GM11168 (cell line): ENCODE results near the gene RAB3C.

Experiments
- in situ Hi-C: fragments of 300-500 bp; cut with MboI; formaldehyde crosslinking; loops from one replicate; pipeline ENCODE4 v1.12.0; 2022; ENCODE audit warnings: low sequenced_read_pairs; ENCODE audit not compliant: unreplicated experiment

The RAB3C gene

GRCh38 chr5:58804291-58804690 lies 221.4 kb downstream of the RAB3C start:
- in situ Hi-C loops: no loop called here

DNA sequence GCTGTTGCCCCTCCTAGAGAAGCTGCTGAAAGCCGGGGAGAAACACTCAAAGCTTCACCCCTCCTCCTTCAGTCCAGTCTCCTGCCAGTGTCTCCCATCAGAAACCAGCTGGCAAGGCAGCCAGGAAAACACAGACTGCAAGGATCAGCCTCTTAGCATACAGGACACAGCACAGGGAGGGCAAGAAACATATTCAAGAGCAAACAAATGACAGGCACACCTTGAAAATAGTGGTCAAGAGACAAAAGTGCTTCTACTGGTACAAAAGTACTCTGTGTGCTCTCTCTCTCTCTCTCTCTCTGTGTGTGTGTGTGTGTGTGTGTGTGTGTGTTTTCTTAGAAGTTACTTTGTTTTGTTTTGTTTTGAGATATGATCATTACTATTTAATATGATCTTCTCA lies 227.2 kb downstream of the RAB3C start:
- in situ Hi-C loops: no loop called here

- in situ Hi-C loops: no loop called here
Measured at GRCh38 chr5:58813855-58814254, 231.0 kb downstream of the RAB3C start.

DNA sequence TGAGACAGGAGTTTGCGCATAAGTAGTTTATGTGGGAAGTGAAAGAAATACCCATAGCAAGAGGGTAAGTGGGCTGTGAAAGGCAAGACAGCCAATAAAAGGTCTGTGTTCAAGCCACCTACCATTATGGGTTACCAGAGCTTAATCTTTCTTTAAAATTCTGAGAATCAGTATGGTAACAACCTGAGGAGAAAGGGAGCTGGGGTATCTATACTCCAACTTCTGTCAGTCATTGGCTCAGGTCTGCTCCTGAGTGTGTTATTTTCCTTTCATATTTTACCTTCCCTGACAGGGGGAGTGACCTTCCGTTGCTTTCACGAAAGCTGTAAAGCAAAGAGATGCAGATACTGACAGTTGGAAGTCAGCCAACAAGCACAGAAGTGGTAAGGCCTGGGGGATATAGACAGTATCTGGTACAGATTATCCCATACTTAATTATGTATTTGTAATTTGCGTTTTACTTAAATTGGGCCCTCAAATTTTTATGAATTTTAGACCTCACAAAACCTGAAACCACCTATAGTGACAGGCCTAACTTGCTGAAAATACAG lies 233.4 kb downstream of the RAB3C start:
- in situ Hi-C loops: no loop called here

DNA sequence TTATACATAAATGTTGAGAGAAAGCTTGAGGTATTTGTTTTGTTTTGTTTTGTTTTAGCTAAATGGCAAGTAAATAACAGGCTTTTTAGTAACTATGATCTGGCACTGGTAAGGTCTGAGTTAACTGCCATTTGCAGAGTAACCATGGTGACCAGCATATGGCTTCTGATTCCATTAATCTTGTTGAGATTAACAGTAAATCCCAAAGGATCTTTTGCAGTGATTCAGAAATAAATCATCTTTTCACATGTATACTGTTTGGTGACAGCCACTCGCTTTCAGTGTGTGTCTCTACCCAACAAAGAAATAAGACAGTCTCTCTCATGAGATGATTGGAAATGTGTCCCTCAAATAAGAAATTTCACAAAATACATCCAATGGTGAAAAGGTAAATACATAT lies 235.6 kb downstream of the RAB3C start:
- in situ Hi-C loops: no loop called here

DNA sequence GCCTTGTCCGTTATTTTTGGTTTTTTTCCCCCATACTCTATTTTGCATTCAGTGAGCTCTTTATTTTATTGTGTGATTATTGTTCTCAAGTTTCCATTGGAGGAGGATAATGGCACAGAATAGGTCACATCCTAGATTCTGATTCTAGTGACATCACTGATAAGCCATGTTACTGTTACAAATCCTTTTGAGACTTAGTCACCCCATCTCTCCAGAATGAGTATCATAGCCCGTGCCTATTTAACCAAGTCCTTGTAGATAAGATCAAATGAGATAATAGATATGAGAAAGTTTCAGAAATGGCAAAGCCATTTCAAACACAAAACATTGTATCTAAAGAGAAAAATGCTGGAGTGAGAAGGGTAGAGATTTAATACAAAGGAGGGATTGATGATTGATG lies 242.6 kb downstream of the RAB3C start:
- in situ Hi-C loops: loop anchor here (25.0 kb wide), 1 partner anchor 338 kb away; the partner anchor contains the start of gene GAPT

GRCh38 chr5:58825899-58826298 lies 243.0 kb downstream of the RAB3C start:
- in situ Hi-C loops: loop anchor here (25.0 kb wide), 1 partner anchor 339 kb away; the partner anchor contains the start of gene GAPT

GRCh38 chr5:58827463-58827862 lies 244.6 kb downstream of the RAB3C start:
- in situ Hi-C loops: loop anchor here (25.0 kb wide), 1 partner anchor 340 kb away; the partner anchor contains the start of gene GAPT

DNA sequence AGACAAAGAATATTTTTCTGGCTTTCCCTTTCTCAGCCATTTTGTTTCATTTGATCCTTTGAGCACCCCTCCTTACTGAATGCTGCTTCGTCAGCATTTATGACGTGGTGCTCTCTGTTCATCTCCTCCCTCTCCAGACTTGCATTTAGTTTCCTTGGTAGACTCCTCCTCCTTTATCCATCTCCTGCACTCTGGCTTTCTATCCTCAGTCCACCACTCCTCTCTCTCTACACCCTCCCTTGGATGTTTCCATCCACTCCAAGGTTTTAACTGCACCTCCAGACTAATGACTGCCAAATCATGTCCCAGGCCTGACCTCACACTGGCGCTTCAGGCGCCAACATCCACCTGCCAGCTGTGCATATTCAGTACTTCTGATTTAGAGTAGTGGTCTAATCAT lies 245.4 kb downstream of the RAB3C start:
- in situ Hi-C loops: loop anchor here (25.0 kb wide), 1 partner anchor 341 kb away; the partner anchor contains the start of gene GAPT

DNA sequence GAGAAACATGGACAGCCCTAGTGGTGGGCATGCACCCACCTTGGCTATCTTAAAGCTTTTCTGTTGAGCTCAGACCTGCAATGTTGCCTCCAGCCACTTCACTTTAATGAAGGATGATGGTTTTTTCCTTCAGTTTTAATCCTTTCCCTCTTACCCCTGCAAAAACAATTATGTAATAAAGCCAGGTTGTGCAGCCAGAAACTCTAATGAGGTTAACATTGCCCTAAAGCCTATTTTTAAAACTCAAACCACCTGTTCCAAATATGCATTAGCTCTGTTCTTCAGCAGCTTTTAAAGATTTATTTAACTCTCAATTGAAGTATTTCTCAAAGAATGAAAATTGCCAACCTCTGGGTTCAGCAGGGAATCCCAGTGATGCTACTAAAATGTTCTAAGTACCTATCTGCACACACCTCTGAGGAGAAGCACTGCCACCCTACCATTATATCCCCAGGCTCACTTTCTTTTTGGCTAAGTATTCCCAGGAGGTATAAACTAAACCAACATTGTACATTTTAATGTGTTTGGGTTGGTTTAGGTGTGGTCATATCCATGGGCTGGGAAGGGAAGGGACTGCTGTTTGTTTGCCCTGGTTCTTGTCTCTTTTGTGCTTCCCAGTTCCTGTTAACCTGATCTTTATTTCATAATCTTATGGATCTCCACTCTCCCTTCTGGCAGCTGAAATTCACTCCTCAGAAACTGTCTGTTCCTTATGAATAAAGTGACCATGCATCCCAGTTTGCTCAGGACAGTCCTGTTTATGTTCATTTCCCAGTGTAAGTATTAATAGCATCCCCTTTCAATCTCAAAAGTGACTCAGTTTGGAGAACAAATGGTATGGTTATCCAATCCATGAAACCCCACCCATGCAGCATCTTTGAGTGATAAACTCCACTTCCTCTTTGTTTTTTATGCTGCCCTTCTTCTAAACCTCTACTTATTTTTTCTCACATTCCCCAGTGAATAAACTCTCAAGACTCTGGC lies 251.7 kb downstream of the RAB3C start:
- in situ Hi-C loops: loop anchor here (25.0 kb wide), 1 partner anchor 347 kb away; the partner anchor contains the start of gene GAPT

GRCh38 chr5:58836351-58836750 lies 253.5 kb downstream of the RAB3C start:
- in situ Hi-C loops: loop anchor here (25.0 kb wide), 1 partner anchor 349 kb away; the partner anchor contains the start of gene GAPT

- in situ Hi-C loops: loop anchor here (25.0 kb wide), 1 partner anchor 351 kb away; the partner anchor contains the start of gene GAPT
Measured at GRCh38 chr5:58838729-58839128, 255.9 kb downstream of the RAB3C start.

GRCh38 chr5:58842852-58843251 lies 260.0 kb downstream of the RAB3C start:
- in situ Hi-C loops: loop anchor here (25.0 kb wide), 1 partner anchor 356 kb away; the partner anchor contains the start of gene GAPT

- in situ Hi-C loops: loop anchor here (25.0 kb wide), 1 partner anchor 357 kb away; the partner anchor contains the start of gene GAPT
Measured at GRCh38 chr5:58844395-58844794, 261.5 kb downstream of the RAB3C start.

DNA sequence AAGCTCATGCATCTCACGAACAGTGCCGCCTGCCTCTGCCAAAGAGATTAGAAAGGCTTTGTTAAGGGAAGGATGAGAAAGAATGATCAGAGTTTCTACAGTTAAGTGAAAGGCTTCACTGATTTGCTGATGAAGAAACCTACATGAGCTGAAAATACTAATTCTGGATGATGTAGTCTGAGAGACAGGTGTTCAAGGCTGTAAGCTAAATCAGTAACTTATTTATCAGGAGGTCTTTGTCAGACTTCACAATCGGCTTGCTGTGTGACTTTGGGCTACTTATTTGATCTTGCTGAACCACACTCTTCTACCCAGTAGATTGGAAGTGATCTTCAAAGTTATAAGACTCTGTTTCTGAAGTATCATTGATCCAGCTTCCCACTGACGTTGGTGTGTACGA lies 264.2 kb downstream of the RAB3C start:
- in situ Hi-C loops: loop anchor here (25.0 kb wide), 1 partner anchor 360 kb away; the partner anchor contains the start of gene GAPT

GRCh38 chr5:58849223-58849622 lies 266.3 kb downstream of the RAB3C start:
- in situ Hi-C loops: loop anchor here (25.0 kb wide), 1 partner anchor 362 kb away; the partner anchor contains the start of gene GAPT

DNA sequence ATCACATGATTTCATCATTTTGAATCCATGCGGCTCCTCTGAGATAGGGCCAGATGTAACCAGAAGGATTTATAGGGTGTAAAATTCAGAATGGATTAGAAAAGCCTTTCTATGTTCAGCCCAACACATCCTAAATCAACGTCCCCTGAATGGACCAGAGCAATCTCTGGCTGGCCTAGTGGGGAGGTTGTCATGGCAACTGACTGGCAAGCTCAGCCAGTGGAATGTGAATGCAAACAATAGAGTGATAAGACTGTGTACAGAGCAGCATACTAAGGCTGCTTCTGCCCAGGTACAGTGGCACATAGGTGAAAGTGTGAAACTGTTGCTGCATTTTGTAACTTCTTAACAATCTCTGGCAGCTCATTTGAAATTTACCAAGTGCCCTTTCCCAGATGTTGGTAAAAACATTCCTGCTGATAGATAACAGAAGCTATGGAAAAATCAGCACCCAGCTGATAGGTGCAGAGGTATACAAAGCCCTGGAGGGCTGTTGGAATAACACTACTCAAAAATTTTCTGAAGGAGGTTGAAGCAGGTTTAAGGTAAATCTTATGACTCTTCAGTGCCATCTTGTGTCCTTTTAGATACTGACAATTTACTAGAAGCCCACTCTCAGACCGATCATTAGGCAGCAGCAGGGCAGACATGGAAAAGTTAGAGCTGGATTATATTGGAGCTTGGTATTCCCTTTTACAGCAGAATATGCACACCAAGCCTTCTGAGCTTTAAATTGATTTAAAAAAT lies 267.2 kb downstream of the RAB3C start:
- in situ Hi-C loops: loop anchor here (25.0 kb wide), 1 partner anchor 363 kb away; the partner anchor contains the start of gene GAPT

DNA sequence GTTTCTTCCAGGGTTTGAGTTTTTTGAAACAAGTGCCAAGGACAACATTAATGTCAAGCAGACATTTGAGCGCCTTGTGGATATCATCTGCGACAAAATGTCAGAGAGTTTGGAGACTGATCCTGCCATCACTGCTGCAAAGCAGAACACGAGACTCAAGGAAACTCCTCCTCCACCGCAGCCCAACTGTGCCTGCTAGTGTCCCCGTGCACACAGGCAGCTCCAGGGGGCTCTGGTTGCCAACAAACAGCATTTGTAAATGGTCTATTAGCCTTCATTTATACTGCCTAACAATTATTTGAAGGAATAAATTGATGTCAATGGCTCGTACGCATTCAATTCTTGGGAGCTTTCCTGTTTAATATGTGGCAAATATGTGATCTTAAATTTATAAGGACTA lies 268.3 kb downstream of the RAB3C start:
- in situ Hi-C loops: no loop called here

DNA sequence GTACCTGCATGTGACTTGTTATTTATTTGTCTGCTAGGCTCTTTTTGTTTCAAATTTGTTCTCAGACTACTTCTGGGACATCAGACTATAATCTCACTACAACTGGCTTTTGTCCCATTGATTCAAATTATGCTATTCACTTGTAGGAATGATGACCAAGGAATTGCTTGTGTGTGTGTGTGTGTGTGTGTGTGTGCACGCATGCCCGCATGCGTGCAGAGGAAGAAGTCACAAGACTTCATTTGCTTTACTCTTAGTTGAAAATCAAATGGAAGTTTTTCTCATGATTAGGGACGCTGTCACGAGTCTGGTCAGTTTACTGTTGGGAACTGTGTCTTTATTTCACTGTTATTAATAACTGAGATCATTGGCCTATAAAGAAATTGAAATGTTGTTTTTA lies 268.7 kb downstream of the RAB3C start:
- in situ Hi-C loops: no loop called here

DNA sequence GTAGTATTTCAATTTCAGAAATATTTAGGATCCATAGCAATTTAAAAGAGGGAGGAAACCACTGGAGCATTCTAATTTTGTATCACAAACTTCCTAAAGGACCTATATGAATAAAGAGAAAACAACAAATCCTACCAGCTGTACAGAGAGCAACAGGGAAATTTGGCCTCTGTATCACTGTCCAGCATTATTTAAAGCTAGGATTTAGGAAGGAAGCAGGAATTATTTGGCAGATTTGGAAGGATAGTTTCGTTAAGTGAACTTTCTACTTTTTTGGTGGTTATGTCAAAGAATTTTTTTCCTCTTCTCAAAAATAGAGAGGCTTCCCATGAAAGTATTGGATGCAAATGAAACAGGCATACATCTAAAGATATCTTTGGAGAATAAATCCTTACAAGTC lies 269.7 kb downstream of the RAB3C start:
- in situ Hi-C loops: no loop called here
